H1 (cell line): Measurements from ENCODE around the gene NKAIN2. TPM values are rescaled to one million over a fixed set of nuclear protein-coding genes. Genes with fewer than 3 reads are reported as not detected.

ENCODE experiments used
- ASH2L ChIP-seq: fragments of 200-600, 300-600 bp; sonication (generic); IDR thresholded peaks from one replicate; pipeline ENCODE4 v1.7.1; 2017; ENCODE audit warnings: low read length
- EGR1 ChIP-seq: IDR thresholded peaks from 2 replicates; pipeline ENCODE4 v1.6.1; 2011; ENCODE audit warnings: low read depth, low read length, borderline replicate concordance
- EP300 ChIP-seq, 2 experiments: IDR thresholded peaks; 1 replicate in 1 of 2; 2 replicates in 1 of 2; pipeline ENCODE4 v1.6.1; 2011 to 2012; ENCODE audit warnings: low read depth in 2 of 2, low read length in 2 of 2, mild to moderate bottlenecking in 2 of 2, borderline replicate concordance in 1 of 2, inconsistent platforms in 1 of 2, moderate library complexity in 1 of 2
- FOSL1 ChIP-seq: IDR thresholded peaks from 2 replicates; pipeline ENCODE4 v1.6.1; 2011; ENCODE audit warnings: mild to moderate bottlenecking, low read depth, low read length, moderate library complexity; ENCODE audit not compliant: insufficient read depth
- JUN ChIP-seq: IDR thresholded peaks from 2 replicates; pipeline ENCODE4 v1.6.1; 2011; ENCODE audit warnings: low read depth, mild to moderate bottlenecking, improper control_type of control experiment, low read length
- PHF8 ChIP-seq: fragments of 200-600 bp; sonication (generic); conservative IDR thresholded peaks from 2 replicates; pipeline ENCODE4 v1.7.1; 2012; ENCODE audit warnings: low read depth, mild to moderate bottlenecking, inconsistent platforms, low read length, moderate library complexity
- POU5F1 ChIP-seq: IDR thresholded peaks from 2 replicates; pipeline ENCODE4 v1.6.1; 2011; ENCODE audit warnings: low read depth, mild to moderate bottlenecking, low read length, moderate library complexity
- TAF1 ChIP-seq: IDR thresholded peaks from 2 replicates; pipeline ENCODE4 v1.6.1; 2011; ENCODE audit warnings: mild to moderate bottlenecking, low read depth, low read length
- polyA plus RNA-seq, 7 experiments: library from polyadenylated mRNA; depleted of rRNA in 3 of 7; stranded (reverse) in 5 of 7; unstranded in 2 of 7; fragments of >200 nt in 5 of 7; fragments of 200-250 nt in 2 of 7; gene quantifications; 1 replicate in 5 of 7; 2 replicates in 1 of 7; 4 replicates in 1 of 7; pipeline versions ENCODE4 v1.2.1 to v1.2.3, GENCODE V29; 2011 to 2013; ENCODE audit warnings: missing spikeins in 2 of 7, mixed read lengths in 2 of 7
- total RNA-seq: library from RNA; stranded (reverse); fragmentation: NEBNext Ultra II Directional; extraction: Animal tissue kit (Norgen Biotek cat#: 25700); gene quantifications from 2 replicates; pipeline ENCODE4 v1.2.1, GENCODE V29; 2021
- TF ChIP-seq, protein P1 (sequence below): IDR thresholded peaks from 2 replicates; pipeline ENCODE4 v1.6.1; 2012; ENCODE audit warnings: inconsistent platforms

The NKAIN2 gene
- total and polyA plus RNA-seq, 2 of the 8 experiments (the other 6 are each of a cell fraction or from before 2014, with no cell fraction given), result 0.20 to 0.34 TPM

DNA sequence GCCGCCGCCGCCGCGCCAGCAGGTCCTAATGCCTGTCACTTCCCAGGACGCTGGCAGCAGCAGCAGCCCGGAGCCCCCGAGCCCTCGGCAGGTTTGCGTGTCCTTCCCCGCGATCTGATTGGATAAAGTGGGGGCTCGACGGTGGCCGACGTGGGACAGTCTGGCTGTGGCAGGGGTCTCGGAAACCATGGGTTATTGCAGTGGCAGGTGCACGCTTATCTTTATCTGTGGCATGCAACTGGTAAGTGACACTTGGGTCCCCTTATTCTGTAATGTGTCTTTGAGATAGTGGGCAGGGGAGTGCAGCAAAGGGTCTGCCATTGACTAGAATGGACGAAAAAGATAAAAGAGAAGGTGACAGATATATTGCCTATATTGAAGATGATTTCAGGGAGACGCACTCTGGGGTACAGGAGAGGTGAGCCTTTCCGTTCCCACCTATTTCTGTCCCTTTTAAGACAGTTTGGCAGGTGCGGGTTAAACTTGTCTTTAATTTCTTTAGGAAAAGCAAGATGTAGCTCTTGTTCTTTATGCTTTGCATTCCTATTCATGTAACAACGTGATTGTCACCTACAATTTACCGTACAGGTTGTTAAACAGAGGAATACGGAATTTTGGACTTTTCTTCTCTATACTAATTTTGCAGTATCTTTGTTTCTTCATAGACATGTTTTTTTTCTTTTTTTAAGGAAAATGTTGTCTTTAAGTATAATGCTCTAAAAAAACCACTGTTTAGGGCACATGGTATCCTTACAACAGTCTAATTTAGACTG lies 535 bp downstream of the NKAIN2 start (continued):
- TF ChIP-seq TAF1 (no peak), POU5F1 (no peak), EP300 (IDR thresholded peaks at IDR 0.05; ENCODE audit: borderline replicate concordance in 1 of 2, low read depth in 2 of 2, low read length in 2 of 2) (peak in 1 of 2 experiments; percentile 37; a peak in 1 of 3 replicates), ASH2L (no peak), JUN (no peak), FOSL1 (peak; percentile 79; the same call in 1 of the 2 replicates), EGR1 (no peak), PHF8 (peak; percentile 29; the same call in 1 of the 2 replicates)
- TF ChIP-seq, protein P1, sequence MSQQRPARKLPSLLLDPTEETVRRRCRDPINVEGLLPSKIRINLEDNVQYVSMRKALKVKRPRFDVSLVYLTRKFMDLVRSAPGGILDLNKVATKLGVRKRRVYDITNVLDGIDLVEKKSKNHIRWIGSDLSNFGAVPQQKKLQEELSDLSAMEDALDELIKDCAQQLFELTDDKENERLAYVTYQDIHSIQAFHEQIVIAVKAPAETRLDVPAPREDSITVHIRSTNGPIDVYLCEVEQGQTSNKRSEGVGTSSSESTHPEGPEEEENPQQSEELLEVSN, result no peak
